ENCODE data around the gene TST. TPM values are rescaled to one million over a fixed set of nuclear protein-coding genes. Genes with fewer than 3 reads are reported as not detected.

TST gene
- polyA plus RNA-seq, 1 donor (not counting 4 experiments of a cell fraction or from before 2014, with no cell fraction given): 19.9 TPM

DNA sequence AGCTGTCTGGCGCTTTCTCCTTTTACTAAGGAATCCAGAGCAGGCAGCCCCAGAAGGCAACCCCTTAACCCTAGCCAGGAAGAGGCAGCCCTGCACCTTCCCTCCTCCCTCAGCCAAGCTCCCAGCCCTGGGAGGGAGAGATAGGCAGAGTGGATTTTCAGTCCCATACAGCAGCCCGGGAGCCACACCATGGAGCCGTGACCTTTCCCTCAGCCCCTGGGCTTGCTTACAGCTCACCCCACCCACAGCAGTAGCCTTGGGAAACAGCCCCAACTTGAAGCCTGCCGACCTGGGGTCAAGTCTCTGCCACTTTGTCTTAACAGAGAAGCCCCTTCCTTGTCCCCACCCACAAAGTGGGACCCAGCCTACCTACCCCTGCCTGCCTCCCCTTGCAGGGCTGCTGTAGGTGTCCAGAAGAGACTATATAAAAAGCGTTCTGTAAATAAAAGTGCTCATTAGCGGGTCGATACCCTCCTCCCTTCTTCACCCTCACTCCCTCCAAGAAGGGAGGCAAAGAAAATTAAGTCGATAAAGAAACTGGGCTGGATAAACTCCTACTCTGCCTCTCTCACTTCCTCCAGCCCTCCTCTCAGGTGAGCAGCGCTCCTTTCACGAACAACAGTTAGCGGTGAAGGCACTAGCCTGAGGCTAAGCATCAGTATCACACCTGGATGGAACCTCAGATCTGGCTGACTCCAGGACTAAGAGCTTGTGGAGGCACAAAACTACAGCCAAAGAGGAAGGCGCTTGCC lies 4.2 kb downstream of the TST start:
- H3K9me1 ChIP-seq (ENCODE audit: control insufficient read depth, extremely low read depth, insufficient read depth, low read length): no peaks in the 10 kb centered on the region
- peaks cover 4% of the 10 kb centered on the region for H3K4me1 ChIP-seq (ENCODE audit: control insufficient read depth, extremely low read depth, insufficient read depth, low read length)
- peaks cover 1% of the 10 kb centered on the region for H3K79me2 ChIP-seq (ENCODE audit: control insufficient read depth, insufficient read depth, low read length)
- no peak for DNase-seq (ENCODE audit: low read depth, low spot score)
- no peak for FAIRE-seq
- peaks cover 0 to 3% of the 10 kb centered on the region in 2 experiments for H3K36me3 ChIP-seq (ENCODE audit: control insufficient read depth in 2 of 2, extremely low read depth in 1 of 2, insufficient read depth in 2 of 2, low read length in 2 of 2)
- dilution Hi-C loops (cut with MboI; ENCODE audit: extremely low pct_ligation_motif_present, low sequenced_read_pairs): no loop called here
- no peaks in the 10 kb centered on the region for H3K27me3 ChIP-seq (ENCODE audit: control insufficient read depth, extremely low read depth, insufficient read depth, low read length)
- H3K4me2 ChIP-seq (ENCODE audit: control insufficient read depth, extremely low read depth, insufficient read depth, low read depth, low read length): no peak overlapping the region
- no peaks in the 10 kb centered on the region for H3K9me3 ChIP-seq (ENCODE audit: control insufficient read depth, low read depth, low read length)
- H3K9ac ChIP-seq (ENCODE audit: control insufficient read depth, extremely low read depth, insufficient read depth, low read length): no peak overlapping the region
- H3K27ac ChIP-seq (ENCODE audit: control insufficient read depth, insufficient read depth, low read length): no peak overlapping the region
- H4K20me1 ChIP-seq (ENCODE audit: control insufficient read depth, extremely low read depth, insufficient read depth, low read length): no peaks in the 10 kb centered on the region
- no peak for TF ChIP-seq EZH2 (IDR thresholded peaks at IDR 0.05; ENCODE audit: low read length)
- TF ChIP-seq CTCF (optimal IDR thresholded peaks at IDR 0.05 in 1 of 3, IDR thresholded peaks at IDR 0.05 in 1 of 3, conservative IDR thresholded peaks at IDR 0.05 in 1 of 3; ENCODE audit: extremely low read depth in 1 of 3, insufficient read depth in 2 of 3, low read length in 3 of 3): no peak
- no peak overlapping the region for H2AFZ ChIP-seq (ENCODE audit: control insufficient read depth, low read length)
- no peak overlapping the region for H3K4me3 ChIP-seq (ENCODE audit: control insufficient read depth in 2 of 3, extremely low read depth in 1 of 3, insufficient read depth in 2 of 3, low read depth in 1 of 3, low read length in 3 of 3)

DNA sequence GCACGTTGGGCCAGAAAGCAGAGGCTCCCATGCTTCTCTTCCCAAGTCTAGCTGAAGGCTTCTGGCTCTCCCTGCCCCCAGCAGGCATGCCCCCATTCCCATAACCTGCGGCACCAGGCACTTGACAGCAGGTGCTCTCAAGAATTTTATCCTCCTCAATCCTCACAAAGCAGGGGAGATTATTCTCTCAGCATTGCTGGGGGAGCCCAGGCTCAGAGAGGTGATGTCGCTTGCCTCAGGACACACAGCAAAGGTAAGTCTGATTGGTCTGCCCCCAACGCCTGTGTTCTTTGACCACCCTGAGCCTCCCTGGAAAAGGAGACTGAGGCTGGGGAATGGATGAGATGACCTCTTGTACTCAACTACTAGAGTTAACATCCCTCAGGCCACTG lies 4.8 kb downstream of the TST start:
- H3K9me3 ChIP-seq (ENCODE audit: control insufficient read depth, low read depth, low read length): no peaks in the 10 kb centered on the region
- H4K20me1 ChIP-seq (ENCODE audit: control insufficient read depth, extremely low read depth, insufficient read depth, low read length): no peaks in the 10 kb centered on the region
- FAIRE-seq (no peak), DNase-seq (ENCODE audit: low read depth, low spot score) (no peak)
- peaks cover 4% of the 10 kb centered on the region for H3K4me1 ChIP-seq (ENCODE audit: control insufficient read depth, extremely low read depth, insufficient read depth, low read length)
- H3K27ac ChIP-seq (ENCODE audit: control insufficient read depth, insufficient read depth, low read length): no peak overlapping the region
- H3K27me3 ChIP-seq (ENCODE audit: control insufficient read depth, extremely low read depth, insufficient read depth, low read length): no peaks in the 10 kb centered on the region
- no peak overlapping the region for H2AFZ ChIP-seq (ENCODE audit: control insufficient read depth, low read length)
- no peak overlapping the region for H3K4me2 ChIP-seq (ENCODE audit: control insufficient read depth, extremely low read depth, insufficient read depth, low read depth, low read length)
- no peak overlapping the region for H3K9ac ChIP-seq (ENCODE audit: control insufficient read depth, extremely low read depth, insufficient read depth, low read length)
- dilution Hi-C loops (cut with MboI; ENCODE audit: extremely low pct_ligation_motif_present, low sequenced_read_pairs): no loop called here
- no peaks in the 10 kb centered on the region for H3K9me1 ChIP-seq (ENCODE audit: control insufficient read depth, extremely low read depth, insufficient read depth, low read length)
- H3K79me2 ChIP-seq (ENCODE audit: control insufficient read depth, insufficient read depth, low read length): no peaks in the 10 kb centered on the region
- H3K4me3 ChIP-seq (ENCODE audit: control insufficient read depth in 2 of 3, extremely low read depth in 1 of 3, insufficient read depth in 2 of 3, low read depth in 1 of 3, low read length in 3 of 3): no peak overlapping the region
- TF ChIP-seq EZH2 (IDR thresholded peaks at IDR 0.05; ENCODE audit: low read length): no peak
- peaks cover 0 to 3% of the 10 kb centered on the region in 2 experiments for H3K36me3 ChIP-seq (ENCODE audit: control insufficient read depth in 2 of 2, extremely low read depth in 1 of 2, insufficient read depth in 2 of 2, low read length in 2 of 2)
